ENCODE results near the gene TEX19. TPM values are rescaled to one million over a fixed set of nuclear protein-coding genes. Genes with fewer than 3 reads are reported as not detected.

TEX19 gene
- total and polyA plus RNA-seq, 9 of the 15 experiments (the other 6 are each of a cell fraction or from before 2014, with no cell fraction given): 0.10 to 4.9 (median 1.9) TPM

GRCh38 chr17:82356845-82357355, 2.1 kb upstream of the TEX19 start:
- no peaks in the 10 kb centered on the region for H4K20me1 ChIP-seq (replicated peaks; ENCODE audit: control insufficient read depth, insufficient read depth, low read length)
- no peak for DNase-seq (ENCODE audit: extremely low read depth in 1 of 4, low spot score in 3 of 4)
- in situ Hi-C loops (cut with MboI): no loop called here
- no peaks in the 10 kb centered on the region for H3K36me3 ChIP-seq (ENCODE audit: control insufficient read depth, insufficient read depth, low read length)
- no peak overlapping the region for H3K4me3 ChIP-seq
- ChIA-PET POLR2A (interaction anchor here (0.5 to 3.9 kb wide), 8 partner anchors 9 to 748 kb away, joined by 3 to 27 read pairs (median 3); no protein-coding TSS in a partner anchor), CTCF (ENCODE audit: low intra/inter-chr PET ratio) (interaction anchor here (0.5 to 0.6 kb wide), 2 partner anchors 10 to 138 kb away, joined by 3 to 5 read pairs; no protein-coding TSS in a partner anchor)
- FAIRE-seq: no peak
- no peak overlapping the region for H2AFZ ChIP-seq (ENCODE audit: low read depth, low read length)
- BruUV-seq (replicated peaks): no TSS peak
- H3K9ac ChIP-seq (ENCODE audit: insufficient read depth in 1 of 2, low read depth in 2 of 2, low read length in 2 of 2): peak overlapping the region in 1 of 2 experiments; percentile 79; a peak in 2 of 4 replicates
- no peaks in the 10 kb centered on the region for H3K79me2 ChIP-seq (ENCODE audit: control insufficient read depth, insufficient read depth, low read length)
- no peaks in the 10 kb centered on the region for H3K9me1 ChIP-seq (ENCODE audit: control insufficient read depth, insufficient read depth, low read length)
- H3K27ac ChIP-seq (ENCODE audit: extremely low read depth, low read depth, low read length): no peak overlapping the region
- peaks cover 7 to 34% of the 10 kb centered on the region in 2 experiments; a peak in 4 of 5 replicates for H3K4me1 ChIP-seq (replicated peaks in 1 of 2; ENCODE audit: control insufficient read depth in 2 of 2, insufficient read depth in 2 of 2, low read length in 2 of 2)
- WGBS (ENCODE audit: insufficient coverage, low coverage, missing lambda C conversion rate): 56% methylated on average over 11 of the region's 20 CpGs
- intact Hi-C loops (cut with micrococcal nuclease): loop anchor here (10.0 kb wide), 1 partner anchor 138 kb away; no protein-coding TSS in a partner anchor
- H3K4me2 ChIP-seq (ENCODE audit: insufficient read depth, low read length): no peak overlapping the region
- H3K27me3 ChIP-seq (ENCODE audit: control insufficient read depth in 2 of 2, insufficient read depth in 2 of 2, low read length in 2 of 2): no peaks in the 10 kb centered on the region
- ATAC-seq: peak; percentile 74
- no peaks in the 10 kb centered on the region for H3K9me3 ChIP-seq (replicated peaks; ENCODE audit: control insufficient read depth, insufficient read depth, low read depth, low read length)
- TF ChIP-seq XRCC4 (IDR thresholded peaks at IDR 0.05; ENCODE audit: extremely low read depth, insufficient read depth, insufficient read length) (no peak), ZNF41 (CRISPR knock-in tag; conservative IDR thresholded peaks at IDR 0.05) (no peak), ZNF449 (CRISPR knock-in tag; IDR thresholded peaks at IDR 0.05) (no peak), BRCA1 (IDR thresholded peaks at IDR 0.05) (no peak), BRCA1 (CRISPR knock-in tag; IDR thresholded peaks at IDR 0.05) (no peak), ZBTB17 (CRISPR knock-in tag; IDR thresholded peaks at IDR 0.05) (no peak), THAP7 (CRISPR knock-in tag; IDR thresholded peaks at IDR 0.05) (no peak), ARID2 (IDR thresholded peaks at IDR 0.05) (no peak), FOXP4 (CRISPR knock-in tag; IDR thresholded peaks at IDR 0.05; ENCODE audit: borderline replicate concordance) (no peak), TFAP4 (CRISPR knock-in tag; IDR thresholded peaks at IDR 0.05; ENCODE audit: borderline replicate concordance) (no peak), ZNF766 (CRISPR knock-in tag; conservative IDR thresholded peaks at IDR 0.05) (no peak), ZNF699 (CRISPR knock-in tag; IDR thresholded peaks at IDR 0.05; ENCODE audit: insufficient replicate concordance) (no peak), TGIF2 (CRISPR knock-in tag; IDR thresholded peaks at IDR 0.05) (no peak), HOMEZ (CRISPR knock-in tag; IDR thresholded peaks at IDR 0.05) (no peak), SRSF9 (IDR thresholded peaks at IDR 0.05; ENCODE audit: borderline replicate concordance, low read depth, low read length) (no peak), ZNF175 (CRISPR knock-in tag; IDR thresholded peaks at IDR 0.05; ENCODE audit: low read depth) (no peak)
